Measurements from ENCODE around the gene ALCAM. TPM values are rescaled to one million over a fixed set of nuclear protein-coding genes. Genes with fewer than 3 reads are reported as not detected.
"Not testable (repeated sequence)": the region's sequence is repeated elsewhere in the genome, so short reads cannot be mapped to it uniquely, and the experiment has no call there.

Gene ALCAM
- total RNA-seq, 1 donor from 2014 or later: 26.1 TPM

DNA sequence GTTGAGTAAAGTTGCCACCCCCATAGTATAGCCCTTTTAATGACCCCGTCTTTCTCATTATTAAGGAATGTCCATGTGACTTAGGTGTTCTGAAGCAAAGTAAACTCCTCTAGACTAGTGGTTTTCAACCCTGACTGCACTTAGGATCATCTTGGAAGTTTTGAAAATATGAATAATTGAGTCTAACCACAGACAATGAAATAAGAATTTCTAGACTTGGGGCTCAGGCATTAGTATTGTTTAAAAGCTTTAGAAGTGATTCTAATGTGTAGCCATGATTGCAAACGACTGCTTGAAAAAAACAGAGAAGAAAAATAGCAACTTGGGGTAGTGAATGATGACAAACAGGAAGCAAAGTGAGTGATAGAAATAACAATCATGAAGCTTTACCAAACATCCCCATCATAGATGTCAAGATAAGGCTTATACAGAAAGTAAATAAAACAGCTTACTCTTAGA, 35.0 kb downstream of the ALCAM start:
- peaks cover 0 to 6% of the 10 kb centered on the region in 2 donors for H3K36me3 ChIP-seq

DNA sequence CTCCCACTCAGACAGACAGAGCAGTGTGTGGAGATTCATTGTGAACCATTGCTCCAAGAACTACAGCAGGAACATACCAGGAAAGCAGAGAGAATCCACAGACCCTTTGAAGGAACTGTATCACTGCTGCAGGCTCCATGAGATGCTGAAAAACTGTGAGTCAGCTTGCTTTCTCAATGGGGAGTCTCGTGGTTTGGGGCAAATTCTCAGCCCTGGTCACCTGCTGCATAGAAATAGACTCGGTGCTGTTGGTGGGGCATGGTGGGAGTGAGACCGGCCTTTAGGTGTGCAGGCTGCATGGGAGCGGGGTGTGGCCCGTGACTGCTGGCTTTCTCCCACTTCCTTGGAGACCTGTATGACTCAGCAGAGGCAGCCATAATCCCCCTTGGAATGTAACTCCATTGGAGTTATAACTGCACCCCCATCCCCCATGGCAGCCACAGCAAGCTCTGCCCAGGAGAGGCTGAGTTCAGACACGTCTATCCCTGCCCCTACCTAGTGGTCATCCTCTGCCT, 35.6 kb downstream of the ALCAM start:
- intact Hi-C loops (cut with DNase I): no loop called here
- no peaks in the 10 kb centered on the region for H3K4me1 ChIP-seq
- no peaks in the 10 kb centered on the region for H3K27me3 ChIP-seq
- H3K27ac ChIP-seq: no peak overlapping the region
- DNase-seq (ENCODE audit: low spot score in 2 of 2): no peak
- TF ChIP-seq, protein P1, sequence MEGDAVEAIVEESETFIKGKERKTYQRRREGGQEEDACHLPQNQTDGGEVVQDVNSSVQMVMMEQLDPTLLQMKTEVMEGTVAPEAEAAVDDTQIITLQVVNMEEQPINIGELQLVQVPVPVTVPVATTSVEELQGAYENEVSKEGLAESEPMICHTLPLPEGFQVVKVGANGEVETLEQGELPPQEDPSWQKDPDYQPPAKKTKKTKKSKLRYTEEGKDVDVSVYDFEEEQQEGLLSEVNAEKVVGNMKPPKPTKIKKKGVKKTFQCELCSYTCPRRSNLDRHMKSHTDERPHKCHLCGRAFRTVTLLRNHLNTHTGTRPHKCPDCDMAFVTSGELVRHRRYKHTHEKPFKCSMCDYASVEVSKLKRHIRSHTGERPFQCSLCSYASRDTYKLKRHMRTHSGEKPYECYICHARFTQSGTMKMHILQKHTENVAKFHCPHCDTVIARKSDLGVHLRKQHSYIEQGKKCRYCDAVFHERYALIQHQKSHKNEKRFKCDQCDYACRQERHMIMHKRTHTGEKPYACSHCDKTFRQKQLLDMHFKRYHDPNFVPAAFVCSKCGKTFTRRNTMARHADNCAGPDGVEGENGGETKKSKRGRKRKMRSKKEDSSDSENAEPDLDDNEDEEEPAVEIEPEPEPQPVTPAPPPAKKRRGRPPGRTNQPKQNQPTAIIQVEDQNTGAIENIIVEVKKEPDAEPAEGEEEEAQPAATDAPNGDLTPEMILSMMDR (IDR thresholded peaks at IDR 0.05): no peak
- H3K36me3 ChIP-seq: peaks cover 0 to 6% of the 10 kb centered on the region in 2 donors
- H3K4me3 ChIP-seq: no peak overlapping the region
- H3K9me3 ChIP-seq: peaks cover 0 to 4% of the 10 kb centered on the region in 2 donors

More for the DNA sequence above, 35.0 kb downstream of the ALCAM start:
- intact Hi-C loops (cut with DNase I): no loop called here
- Histone ChIP-seq H3K4me1 (no peaks in the 10 kb centered on the region), H3K4me3 (no peak overlapping the region), H3K9me3 (peaks cover 0 to 4% of the 10 kb centered on the region in 2 donors), H3K27ac (no peak overlapping the region), H3K27me3 (no peaks in the 10 kb centered on the region)
- no peak for DNase-seq (ENCODE audit: low spot score in 2 of 2)
- TF ChIP-seq, protein P1 (IDR thresholded peaks at IDR 0.05): no peak

DNA sequence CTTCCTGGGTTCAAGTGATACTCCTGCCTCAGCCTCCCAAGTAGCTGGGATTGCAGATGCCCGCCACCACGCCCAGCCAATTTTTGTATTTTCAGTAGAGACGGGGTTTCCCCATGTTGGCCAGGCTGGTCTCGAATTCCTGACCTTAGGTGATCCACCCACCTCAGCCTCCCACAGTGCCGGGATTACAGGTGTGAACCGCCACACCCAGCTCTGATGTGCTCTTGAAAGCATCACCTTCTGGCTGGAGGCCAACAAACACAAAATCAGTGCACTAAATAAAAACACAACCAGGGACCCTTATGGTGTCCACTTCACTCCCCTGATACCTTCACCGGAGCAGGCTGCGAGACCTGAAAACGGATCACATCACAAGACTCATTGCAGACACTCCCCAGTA, 36.3 kb downstream of the ALCAM start:
- H3K27me3 ChIP-seq; H3K27ac ChIP-seq; intact Hi-C loops (cut with DNase I); H3K4me1 ChIP-seq; H3K9me3 ChIP-seq; DNase-seq (ENCODE audit: low spot score in 2 of 2); H3K4me3 ChIP-seq; H3K36me3 ChIP-seq: not testable (repeated sequence)

DNA sequence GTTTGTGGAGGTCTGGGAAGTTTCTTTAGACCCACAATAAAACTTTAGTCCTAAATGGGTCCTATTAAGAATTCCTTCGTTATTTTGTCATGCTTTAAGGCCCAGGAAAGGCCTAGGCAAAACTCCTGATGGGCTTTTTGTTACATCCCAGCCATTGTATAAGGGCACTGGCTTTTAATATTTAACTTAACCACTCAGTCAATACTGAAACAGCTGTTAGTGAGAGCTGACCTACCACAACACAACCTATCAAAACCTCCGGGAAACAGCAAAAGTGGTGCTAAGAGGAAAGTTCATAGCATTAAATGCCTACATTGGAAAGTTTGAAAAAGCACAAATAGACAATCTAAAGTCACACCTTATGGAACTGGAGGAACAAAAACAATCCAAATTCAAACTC, 39.6 kb downstream of the ALCAM start:
- Histone ChIP-seq H3K4me1 (no peaks in the 10 kb centered on the region), H3K27ac (no peak overlapping the region)

DNA sequence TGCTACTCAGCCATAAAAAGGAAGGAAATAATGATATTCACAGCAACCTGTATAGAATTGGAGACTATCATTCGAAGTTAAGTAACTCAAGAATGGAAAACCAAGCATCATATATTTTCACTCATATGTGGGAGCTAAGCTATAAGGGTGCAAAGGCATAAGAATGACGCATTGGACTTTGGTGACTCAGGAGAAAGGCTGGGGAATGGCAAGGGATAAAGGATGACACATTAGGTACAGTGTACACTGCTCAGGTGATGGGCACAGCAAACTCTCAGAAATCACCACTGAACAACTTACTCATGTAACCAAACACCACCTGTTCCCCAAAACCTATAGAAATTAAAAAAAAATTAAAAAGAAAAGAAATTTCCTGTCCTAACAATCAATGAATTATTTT, 42.7 kb downstream of the ALCAM start:
- TF ChIP-seq, protein P1 (IDR thresholded peaks at IDR 0.05): no peak
- Histone ChIP-seq H3K27me3 (no peaks in the 10 kb centered on the region), H3K4me3 (no peak overlapping the region), H3K4me1 (no peaks in the 10 kb centered on the region), H3K27ac (no peak overlapping the region), H3K9me3 (peaks cover 0 to 4% of the 10 kb centered on the region in 2 donors), H3K36me3 (no peaks in the 10 kb centered on the region)
- intact Hi-C loops (cut with DNase I): no loop called here
- no peak for DNase-seq (ENCODE audit: low spot score in 2 of 2)

More for the DNA sequence above, 39.6 kb downstream of the ALCAM start:
- TF ChIP-seq, protein P1 (IDR thresholded peaks at IDR 0.05): no peak
- H3K9me3 ChIP-seq: peaks cover 0 to 4% of the 10 kb centered on the region in 2 donors
- DNase-seq (ENCODE audit: low spot score in 2 of 2): no peak
- intact Hi-C loops (cut with DNase I): no loop called here
- peaks cover 0 to 6% of the 10 kb centered on the region in 2 donors for H3K36me3 ChIP-seq
- H3K4me3 ChIP-seq: no peak overlapping the region
- H3K27me3 ChIP-seq: no peaks in the 10 kb centered on the region

DNA sequence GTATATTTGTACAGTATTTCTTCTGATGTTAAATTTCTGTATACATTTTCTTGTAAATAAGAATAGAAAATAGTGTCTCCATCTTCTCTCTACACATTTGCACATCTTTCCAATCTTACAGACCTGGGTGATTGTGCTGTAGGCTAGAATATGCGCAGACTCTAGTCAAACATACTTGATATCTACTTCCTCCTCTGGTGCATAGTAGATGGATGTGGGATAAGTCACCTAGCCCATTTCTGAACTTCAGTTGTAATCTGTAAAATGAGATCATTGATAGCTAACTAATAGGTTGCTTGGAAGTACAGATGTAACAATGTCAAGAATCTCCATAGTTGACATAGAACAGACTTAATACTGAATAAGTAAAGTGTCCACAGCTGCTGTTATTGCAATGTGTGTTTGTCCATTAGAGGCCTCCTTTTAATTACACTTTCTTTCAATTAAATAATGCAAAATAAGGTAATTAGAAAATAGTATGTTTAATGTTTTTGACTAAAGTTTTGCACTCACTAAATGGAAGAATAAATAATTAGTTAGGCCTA, 46.7 kb downstream of the ALCAM start:
- Histone ChIP-seq H3K27me3 (no peaks in the 10 kb centered on the region), H3K9me3 (no peaks in the 10 kb centered on the region), H3K4me3 (no peak overlapping the region), H3K4me1 (no peaks in the 10 kb centered on the region), H3K27ac (no peak overlapping the region), H3K36me3 (no peaks in the 10 kb centered on the region)
- TF ChIP-seq, protein P1 (IDR thresholded peaks at IDR 0.05): no peak
- intact Hi-C loops (cut with DNase I): no loop called here
- DNase-seq (ENCODE audit: low spot score in 2 of 2): no peak
